Testis (tissue), 2 donors: ENCODE results near the gene UBAC1.

Experiments
- POLR2A ChIP-seq: fragments of 450-650 bp; IDR thresholded peaks from one replicate; pipeline ENCODE4 v1.6.1; 2017; ENCODE audit warnings: antibody characterized with exemption, mild to moderate bottlenecking, moderate library complexity
- TF ChIP-seq, protein P1 (sequence below), 3 experiments: fragments of 450-650 bp in 2 of 3; fragments of 200-600 bp in 1 of 3; sonication (generic) in 1 of 3; IDR thresholded peaks; one replicate each; pipeline ENCODE4 v1.5.1; 2016 to 2019; ENCODE audit warnings: antibody characterized with exemption in 3 of 3, mild to moderate bottlenecking in 2 of 3, moderate library complexity in 1 of 3

DNA sequence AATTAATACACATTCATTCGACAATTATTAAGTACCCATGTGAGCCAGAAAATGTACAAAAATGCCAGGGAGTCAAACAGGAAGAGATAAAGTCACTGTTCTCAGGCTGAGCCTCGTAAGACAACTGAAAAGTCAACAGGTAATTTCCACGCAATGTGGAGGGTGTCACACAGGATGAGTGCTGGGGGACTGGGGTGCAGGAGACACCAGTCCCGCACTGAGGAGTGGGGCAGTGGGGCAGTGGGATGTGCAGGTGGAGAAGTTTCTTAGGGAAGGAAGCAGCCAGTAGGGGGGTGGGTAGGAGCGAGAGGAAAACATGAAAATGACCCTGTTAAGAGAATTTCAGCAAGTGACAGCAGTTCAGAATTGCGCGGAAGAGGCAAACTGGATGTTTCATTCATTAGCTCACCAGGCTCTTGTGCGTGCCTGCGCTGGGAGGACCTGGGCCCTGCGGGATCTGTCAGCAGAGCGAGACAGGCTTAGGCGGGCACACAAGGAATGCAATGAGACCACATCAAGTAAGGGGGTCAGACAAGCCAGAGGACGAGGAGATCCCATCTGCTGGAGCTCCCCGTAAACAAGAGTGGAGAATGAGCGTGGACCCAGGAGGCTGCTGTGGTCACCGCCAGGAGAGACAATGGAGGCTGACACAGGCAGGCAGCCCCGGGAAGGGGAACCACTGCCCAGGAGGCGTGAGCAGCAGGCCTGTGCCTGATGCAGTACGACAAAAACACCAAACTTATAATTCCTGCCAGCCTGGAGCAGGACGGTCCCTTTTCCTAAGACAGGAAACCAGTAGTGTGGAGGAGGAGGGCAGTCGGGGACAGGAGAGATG is 74.8 kb downstream of the UBAC1 start:
- TF ChIP-seq, protein P1, sequence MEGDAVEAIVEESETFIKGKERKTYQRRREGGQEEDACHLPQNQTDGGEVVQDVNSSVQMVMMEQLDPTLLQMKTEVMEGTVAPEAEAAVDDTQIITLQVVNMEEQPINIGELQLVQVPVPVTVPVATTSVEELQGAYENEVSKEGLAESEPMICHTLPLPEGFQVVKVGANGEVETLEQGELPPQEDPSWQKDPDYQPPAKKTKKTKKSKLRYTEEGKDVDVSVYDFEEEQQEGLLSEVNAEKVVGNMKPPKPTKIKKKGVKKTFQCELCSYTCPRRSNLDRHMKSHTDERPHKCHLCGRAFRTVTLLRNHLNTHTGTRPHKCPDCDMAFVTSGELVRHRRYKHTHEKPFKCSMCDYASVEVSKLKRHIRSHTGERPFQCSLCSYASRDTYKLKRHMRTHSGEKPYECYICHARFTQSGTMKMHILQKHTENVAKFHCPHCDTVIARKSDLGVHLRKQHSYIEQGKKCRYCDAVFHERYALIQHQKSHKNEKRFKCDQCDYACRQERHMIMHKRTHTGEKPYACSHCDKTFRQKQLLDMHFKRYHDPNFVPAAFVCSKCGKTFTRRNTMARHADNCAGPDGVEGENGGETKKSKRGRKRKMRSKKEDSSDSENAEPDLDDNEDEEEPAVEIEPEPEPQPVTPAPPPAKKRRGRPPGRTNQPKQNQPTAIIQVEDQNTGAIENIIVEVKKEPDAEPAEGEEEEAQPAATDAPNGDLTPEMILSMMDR (IDR thresholded peaks at IDR 0.05): no peak
- no peak for TF ChIP-seq POLR2A
